ENCODE results near the gene PBX4.
"Not testable (repeated sequence)": the region's sequence is repeated elsewhere in the genome, so short reads cannot be mapped to it uniquely, and the experiment has no call there.

The PBX4 gene

DNA sequence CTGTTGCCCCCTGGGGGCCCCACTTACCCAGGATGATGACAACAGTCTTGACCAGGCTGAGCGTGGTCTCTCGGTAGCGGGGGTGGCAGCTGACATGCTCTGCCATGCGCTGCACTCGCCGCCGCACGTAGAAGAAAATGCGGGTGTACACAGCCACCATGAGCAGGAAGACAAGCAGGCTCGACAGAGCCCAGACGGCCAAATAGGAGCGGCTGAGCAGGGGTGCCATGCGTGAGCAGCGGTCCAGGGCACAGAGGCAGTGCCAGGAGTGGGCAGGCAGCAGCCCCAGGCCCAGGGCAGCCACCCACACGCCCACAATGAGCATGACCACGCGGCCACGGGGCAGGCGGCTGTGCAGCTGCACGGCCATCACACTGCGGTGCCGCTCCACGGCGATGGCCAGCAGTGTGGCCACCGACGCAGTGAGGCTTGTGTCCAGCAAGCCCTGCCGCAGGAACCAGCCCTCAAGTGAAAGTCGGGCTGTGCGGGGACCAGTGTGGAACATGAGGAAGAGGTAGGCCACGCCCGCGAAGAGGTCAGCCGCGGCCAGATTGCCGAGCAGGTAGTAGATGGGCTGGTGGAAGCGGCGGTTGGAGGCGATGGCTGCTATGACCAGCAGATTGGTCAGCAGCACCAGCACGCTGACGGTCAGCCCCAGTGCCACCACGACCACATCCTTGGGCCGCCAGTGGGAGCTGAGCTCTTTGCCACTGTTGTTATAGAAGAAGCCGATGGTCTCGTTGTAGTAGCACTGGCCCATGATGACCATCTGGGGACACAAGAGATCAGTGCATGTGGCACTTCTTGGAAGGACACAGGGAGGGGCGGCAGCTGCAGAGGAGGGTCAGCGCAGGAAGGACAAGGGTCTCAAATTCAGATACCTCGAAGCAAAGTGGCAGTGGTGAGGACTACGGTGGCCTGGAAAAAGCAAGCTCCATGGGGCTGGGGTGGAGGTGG lies 8.3 kb upstream of the PBX4 start:
- no peak for DNase-seq

DNA sequence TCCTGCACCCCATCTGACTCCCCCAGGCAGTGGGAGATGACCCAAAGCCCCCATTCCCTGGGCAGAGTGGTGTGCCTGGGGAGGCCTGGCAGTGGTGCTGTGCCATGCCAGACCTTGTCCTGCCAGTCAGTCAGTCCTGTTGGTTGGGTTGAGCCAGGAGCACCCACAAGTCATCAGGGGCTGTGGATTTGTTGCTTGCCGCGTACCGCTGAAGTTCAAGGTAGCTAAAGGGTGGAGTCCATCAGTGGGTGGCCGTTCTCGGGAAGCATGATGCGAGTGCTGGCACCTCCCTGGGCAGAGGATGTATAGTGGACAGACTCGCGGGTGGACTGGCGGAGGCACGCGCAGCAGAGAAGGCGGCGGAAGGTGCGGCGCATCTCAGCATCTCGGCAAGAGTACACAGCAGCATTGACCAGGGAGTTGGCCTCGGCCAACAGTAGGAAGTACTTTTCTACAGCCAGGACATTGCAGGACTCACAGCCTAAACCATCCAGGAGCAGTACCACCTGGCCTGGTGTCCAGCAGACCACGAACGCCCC lies 5.6 kb upstream of the PBX4 start:
- DNase-seq, result no peak

DNA sequence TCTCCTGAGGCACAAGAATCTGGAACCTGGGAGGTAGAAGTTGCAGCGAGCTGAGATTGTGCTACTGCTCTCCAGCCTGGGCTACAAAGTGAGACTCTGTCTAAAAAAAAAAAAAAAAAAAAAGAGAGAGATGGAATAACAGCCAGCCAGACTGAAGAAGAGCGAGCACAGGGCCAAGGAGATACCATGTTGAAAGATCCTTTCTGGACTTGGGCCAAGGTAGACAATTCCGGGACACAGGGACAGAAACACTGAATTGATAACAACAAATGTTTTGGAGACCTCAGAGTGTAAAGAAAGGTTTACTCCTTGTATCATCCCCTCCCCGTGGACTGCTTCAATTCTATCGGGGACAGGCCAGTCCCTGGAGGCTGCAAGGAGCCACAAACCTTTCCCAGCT lies 4.9 kb upstream of the PBX4 start:
- DNase-seq, result no peak

DNA sequence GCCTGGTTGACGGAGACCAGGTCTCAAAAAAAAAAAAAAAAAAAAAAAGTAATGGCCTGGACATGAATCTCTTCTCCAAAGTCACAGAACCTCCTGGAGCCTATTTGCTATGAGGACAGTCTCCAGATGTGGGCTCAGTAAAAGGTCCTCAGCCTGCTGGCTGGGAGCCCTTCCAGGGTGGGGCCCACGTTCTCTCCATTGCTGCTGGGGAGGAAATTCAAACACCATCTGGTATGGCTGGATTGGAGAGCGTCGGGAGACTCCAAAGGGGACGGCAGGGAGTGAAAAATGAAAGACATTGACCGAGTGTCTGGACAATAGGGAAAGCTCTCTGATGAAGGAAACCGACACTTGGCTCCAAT lies 1.3 kb upstream of the PBX4 start:
- DNase-seq, result no peak

DNA sequence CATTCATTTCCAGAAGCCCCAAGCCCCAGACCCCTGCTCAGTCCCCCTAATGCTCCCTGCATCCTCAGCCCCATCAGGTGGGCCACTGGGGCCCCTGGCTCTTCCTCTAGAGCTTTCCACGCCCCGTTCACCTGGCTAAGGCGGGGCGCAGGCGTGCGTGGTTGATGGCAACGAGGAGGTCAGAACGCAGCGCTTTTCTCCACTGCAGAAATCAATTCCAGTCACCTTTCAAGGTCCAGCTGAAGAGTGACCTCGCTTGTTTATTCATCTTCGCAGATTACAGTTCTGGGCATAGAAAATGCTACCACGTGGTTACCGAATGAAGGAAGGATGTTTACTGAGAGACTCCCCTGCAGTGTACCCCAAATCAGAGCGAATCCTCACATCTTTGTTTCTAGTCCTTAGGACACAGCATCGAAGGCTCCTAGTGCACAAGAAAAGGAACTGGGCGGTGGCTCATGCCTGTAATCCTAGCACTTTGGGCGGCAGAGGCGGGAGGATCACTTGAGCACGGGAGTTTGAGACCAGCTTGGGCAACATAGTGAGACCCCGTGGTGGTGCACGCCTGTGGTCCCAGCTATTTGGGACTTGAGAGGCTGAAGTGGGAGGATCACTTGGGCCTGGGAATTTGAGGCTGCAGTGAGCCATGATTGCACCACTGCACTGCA lies 828 bp upstream of the PBX4 start:
- no peak for DNase-seq

DNA sequence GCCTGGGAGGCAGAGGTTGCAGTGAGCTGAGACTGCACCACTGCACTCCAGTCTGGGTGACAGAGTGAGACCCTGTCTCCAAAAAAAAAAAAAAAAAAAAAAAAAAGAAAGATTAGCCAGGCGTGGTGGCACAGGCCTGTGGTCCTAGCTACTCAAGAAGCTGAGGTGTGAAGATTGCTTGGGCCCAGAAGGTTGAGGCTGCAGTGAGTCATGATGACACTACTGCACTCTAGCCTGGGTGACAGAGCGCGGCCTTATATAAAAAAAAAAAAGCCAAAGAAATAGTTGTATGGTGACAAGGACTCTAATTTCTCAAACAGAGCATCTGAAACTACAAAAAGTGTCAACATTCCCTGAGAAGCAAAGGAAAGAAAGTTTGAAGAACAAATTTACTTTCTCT lies 3.4 kb downstream of the PBX4 start:
- peak; percentile 46 for DNase-seq

DNA sequence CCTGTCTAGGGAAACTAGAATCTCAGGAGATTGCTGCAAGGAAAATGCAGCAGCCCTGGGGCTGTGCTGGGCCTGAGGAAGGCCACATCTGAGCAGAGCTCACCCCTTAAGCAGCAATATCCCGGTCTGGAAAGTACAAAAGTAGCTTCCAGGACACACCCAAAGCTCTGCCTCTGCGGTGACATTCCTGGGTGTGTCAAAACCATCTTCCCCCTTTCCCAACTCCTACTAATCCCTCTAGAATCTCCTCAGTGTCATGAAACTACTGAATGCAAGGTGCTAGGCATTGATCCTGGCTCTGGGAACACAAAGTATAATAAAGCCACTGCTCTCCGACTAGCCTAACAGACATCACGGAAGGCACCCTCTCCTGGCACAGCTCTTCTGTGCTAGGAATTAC lies 5.0 kb downstream of the PBX4 start:
- peak; percentile 62 for DNase-seq

DNA sequence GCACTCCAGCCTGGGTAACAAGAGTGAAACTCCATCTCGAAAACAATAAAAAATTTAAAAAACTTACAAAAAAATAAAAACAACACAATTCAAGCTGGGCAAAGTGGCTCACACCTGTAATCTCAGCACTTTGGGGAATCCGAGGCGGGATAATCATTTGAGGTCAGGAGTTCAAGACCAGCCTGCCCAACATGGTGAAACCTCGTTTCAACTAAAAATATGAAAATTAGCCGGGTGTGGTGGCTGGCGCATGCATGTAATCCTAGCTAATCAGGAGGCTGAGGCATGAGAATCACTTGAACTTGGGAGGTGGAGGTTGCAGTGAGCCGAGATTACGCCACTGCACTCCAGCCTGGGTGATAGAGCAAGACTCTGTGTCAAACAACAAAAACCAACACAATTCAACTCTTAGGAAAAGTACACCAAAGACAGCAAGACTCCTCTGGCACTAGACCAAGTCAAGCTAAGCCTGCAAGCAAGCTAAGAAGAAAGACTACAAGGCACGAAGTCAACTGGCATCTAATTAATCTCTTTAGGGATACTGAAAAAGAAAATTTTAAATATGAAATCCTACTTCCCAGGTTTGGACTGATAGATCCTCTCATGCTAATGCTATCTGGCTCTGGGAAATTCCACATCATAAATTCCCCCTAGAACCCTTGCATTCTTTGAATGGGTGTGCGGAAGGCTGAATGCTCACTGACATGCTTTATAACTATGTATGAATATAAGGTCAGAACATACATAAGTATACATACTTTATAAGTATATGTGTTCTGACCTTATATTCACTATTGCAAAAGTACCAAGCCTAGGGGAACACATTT lies 7.9 kb downstream of the PBX4 start:
- peak; percentile 19 for DNase-seq

DNA sequence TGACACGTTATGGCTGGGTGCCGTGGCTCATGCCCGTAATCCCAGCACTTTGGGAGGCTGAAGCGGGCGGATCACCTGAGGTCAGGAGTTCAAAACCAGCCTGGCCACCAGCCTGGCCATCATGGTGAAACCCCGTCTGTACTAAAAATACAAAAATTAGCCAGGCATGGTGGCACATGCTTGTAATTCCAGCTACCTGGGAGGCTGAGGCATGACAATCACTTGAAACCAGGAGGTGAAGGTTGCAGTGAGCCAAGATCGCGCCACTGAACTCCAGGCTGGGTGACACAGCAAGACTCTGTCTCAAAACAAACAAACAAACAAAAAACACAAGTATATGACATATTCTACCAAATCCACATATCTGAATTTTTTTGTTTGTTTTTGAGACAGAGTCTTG lies 11.8 kb downstream of the PBX4 start:
- not testable (repeated sequence) for DNase-seq

DNA sequence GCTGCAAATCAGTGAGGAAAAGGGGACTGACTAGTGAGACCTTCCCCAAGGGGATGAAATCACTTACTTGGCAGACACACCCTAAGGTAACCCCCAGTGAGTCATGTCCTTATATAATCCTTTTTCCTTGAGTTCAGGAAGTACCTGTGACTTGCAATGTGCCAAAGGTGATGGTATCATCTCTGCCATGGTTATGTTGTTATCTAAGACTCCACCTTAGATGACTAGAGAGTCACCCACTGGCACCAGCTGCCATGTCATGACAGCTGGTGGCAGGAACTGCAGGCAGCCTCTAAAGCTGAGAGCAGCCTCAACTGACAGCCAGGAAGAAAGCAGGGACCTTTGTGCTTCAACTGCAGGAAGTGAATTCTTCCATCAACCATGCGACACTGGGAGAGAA lies 12.5 kb downstream of the PBX4 start:
- no peak for DNase-seq

DNA sequence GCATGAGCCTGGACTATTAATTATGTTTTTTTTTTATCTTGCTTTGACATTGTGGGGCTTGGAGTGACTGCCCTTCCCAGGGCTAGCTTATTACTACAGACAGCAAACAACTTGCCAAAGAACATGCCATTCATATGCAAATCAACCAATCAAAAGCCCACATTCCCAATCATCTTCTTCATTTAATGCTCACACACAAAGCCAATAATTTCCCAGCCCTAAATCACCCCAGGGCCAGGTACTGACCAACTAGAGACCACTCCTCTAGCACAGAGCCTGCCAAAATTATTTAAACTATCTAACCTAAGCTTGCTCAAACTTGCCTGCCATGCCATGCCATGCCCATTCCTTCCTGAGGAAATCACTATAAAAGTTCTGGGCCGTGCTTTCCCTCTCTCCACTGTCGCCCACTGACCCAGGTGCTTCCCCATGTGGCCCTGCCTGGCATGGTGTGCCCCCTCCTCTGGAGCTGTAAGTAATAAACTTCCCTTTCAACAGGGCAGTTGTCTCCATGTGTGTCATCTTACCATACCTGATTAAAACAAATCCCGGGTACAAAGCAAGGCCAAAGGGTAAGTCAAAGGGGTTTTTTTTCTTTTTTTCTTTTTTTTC lies 15.7 kb downstream of the PBX4 start:
- no peak for DNase-seq

DNA sequence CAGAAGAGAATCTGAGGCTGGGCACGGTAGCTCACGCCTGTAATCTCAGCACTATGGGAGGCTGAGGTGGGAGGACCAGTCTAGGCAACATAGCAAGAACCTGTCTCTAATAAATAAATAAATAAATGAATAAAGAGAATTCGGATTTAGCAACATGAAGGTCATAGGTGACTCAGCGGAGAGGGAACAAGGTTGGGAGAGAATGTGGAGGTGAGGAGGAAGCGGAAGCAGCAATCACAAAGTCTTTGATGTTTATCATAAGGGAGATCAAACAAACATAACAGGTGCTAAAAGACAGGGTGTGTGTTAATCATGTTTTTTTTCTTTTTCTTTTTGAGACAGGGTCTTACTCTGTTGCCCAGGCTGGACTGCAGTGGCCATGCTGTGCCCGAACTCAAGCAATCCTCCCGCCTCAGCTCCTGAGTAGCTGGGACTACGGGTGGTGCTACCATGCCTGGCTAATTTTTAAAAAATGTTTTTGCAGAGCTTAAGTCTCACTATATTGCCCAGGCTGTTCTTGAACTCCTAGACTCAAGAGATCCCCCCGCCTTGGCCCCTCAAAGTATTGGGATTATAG lies 16.3 kb downstream of the PBX4 start:
- DNase-seq, result no peak

DNA sequence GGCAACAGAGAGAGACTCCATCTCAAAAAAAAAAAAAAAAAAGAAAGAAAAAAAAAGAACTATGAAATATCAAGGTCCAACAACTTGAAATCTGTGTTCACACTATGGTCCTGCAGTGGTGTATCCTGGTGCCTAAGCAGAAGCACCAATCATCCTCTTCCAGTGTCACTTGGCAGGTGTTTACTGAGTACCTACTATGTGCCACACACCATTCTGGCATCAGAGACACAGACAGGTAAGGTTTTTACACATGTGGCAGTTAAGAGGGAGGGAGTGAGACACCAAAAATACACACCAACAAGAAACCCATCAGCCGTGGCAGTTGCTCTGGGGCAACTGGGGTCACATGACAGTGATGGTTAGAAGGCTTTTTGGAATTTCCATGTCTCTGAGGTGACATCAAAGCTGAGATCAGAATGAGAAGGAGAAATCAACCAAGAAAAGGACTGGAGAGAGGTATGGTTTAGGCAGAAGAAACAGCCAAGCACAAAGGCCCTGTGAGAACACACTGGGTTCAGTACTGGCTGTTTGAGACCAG lies 17.6 kb downstream of the PBX4 start:
- DNase-seq, result no peak

DNA sequence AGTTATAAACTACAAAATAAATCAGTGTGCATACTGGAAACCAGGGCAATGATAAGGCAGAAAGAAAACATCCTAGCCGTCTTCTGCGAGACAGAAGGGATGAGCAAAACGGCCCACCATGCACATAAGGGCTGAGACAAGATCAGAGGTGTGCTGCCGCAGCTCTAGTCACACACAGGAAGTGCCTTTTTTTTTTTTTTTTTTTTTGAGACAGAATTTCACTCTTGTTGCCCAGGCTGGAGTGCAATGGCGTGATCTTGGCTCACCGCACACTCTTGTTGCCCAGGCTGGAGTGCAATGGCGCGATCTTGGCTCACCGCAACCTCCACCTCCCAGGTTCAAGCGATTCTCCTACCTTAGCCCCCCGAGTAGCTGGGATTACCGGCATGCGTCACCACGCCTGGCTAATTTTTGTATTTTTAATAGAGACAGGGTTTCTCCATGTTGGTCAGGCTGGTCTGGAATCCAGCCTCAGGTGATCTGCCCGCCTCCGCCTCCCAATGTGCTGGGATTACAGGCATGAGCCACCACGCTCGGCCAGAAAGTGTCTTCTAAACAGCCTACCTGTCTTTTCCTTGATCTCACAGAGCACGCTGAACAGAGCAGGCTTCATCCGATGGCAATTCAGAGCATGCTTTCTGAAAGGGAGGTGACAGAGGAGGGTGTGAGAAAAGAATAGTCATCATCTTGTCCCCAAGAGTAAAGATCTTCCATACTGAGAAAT lies 19.6 kb downstream of the PBX4 start:
- DNase-seq, result not testable (repeated sequence)

DNA sequence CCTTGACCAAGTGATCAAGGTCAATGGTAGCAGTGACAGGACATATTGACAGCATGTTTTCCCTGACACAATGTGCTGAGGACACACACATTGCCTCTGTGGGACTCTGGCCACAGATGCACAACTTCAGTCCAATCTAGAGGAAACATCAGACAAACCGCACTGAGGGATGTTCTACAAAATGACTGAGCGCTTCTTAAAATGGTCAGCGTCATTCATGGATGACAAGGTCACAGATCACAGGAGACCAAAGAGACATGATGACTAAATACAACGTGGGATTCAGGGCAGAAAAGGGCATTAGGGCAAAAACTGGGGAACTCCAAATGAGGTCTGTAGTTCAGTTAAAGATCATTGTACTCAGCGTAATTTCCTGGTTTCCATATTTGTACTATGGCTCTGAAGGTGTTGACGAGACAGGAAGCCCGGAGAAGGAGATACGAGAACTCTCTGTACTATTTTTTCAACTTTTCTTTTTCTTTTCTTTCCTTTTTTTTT lies 20.6 kb downstream of the PBX4 start:
- DNase-seq, result no peak

DNA sequence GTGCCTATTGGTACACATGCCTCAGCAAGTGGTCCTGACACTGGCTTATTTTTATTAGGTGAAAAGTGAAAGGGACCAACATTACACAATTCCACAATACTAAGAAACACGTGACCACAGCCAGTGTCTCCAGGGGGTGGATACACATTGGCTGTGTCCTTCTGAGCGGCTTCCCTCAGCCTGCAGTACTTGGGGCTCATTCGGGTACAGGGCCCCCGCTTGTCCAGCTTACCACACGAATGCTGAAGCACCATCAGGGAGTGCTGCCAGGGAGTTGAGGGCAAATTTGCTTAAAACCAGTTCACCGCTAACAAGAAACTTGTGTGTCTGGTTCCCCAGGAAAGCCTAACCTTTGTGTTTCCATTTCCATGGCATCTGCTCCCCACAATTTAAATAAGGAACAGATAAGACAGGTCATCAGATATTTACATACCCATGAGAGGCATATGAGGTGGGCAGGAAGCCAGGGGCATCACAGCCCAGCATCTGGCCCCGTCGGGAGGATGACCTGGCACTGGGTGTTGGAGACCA lies 23.3 kb downstream of the PBX4 start:
- peak; percentile 40 for DNase-seq

DNA sequence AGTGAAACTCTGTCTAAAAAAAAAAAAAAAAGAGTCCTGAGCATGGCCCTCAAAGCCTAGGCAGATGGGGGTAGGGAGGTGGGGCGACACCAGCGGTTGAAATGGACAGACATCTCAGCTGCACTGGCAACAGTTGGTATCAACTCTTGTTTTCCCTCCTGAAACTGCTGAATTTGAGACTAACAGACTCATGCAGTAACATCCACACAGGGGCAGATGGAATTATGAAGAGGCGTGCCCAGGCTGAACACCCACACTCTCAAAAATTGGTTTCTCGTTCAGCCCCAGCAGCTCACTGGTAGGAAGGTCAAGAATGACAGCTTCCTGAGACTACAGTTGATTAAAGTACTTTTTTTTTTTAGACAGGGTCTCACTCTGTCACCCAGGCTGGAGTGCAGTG lies 24.1 kb downstream of the PBX4 start:
- DNase-seq, result no peak

DNA sequence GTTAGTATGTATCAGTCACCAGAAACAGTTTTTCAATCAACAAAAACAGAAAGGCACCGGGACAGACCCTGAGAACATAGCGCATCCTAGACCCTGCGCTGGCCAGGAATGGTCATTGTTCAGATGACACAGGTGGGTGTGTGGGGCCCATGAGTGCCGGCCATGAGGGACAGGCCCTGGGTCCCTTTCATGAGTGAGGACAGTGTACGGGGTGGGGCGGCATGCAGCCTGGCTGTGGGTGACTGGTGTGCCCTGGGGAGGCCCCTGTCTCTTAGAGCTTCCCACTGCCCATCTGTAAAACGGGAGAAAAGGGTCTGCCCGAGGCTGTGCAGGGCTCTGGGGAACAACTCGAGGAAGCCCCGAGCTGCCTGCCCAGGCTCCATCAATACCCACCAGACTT lies 25.8 kb downstream of the PBX4 start:
- no peak for DNase-seq

DNA sequence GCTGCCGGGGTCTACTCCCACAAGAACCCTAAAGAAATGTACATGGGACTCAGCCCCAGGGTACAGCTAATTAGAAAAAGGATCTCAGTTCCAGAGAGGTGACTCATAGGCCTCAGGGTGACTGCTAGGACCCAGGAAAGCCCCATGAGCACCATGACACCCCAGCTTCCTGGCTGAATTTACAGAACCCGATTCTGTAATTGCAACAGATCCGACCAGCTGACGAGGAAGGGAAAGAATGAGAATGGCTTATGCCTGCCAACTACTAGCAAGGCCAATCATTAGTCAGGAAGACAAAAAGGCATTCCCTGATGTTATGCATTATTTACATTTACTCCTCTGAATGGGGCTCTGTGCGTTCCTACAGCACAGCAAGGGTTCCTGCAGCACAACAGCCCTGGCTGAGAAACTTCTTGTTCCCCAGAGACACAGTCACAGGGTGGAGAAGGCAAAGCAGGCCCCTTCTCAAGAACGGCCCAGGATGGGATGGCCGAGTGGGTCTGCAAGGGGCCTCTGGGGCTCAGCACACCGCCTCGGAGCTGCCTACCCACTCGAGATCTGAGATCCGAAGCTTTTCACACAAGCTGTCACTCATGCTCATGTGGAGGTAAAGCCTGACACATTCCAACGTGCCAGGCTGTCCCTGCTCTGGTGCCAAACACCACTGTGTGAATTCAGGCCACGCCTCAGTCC lies 27.2 kb downstream of the PBX4 start:
- DNase-seq, result peak; percentile 97

DNA sequence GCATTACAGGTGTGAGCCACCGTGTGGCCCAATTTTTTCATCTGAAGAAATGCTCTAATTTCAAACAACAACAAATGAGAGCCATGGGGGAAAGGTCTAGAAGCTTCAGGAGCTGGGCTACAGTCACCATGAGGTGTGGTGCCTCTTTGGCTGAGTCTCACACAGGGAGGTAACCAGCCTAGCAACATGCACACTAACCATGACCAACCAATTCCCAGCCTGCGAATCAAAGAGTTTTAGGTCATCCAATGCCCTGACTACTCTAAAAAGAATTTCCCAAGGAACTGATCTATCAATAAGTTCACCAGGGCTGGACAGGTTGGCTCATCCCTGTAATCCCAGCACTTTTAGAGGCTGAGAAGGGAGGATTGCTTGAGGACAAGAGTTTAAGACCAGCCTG lies 29.9 kb downstream of the PBX4 start:
- DNase-seq, result no peak

Measured in fibroblast of skin of scalp (primary cell).